8988T (cell line): ENCODE data around the gene VSIG10L.

Experiments
- DNase-seq: peaks from one replicate; pipeline ENCODE4 v3.0.0; 2011

The VSIG10L gene

DNA sequence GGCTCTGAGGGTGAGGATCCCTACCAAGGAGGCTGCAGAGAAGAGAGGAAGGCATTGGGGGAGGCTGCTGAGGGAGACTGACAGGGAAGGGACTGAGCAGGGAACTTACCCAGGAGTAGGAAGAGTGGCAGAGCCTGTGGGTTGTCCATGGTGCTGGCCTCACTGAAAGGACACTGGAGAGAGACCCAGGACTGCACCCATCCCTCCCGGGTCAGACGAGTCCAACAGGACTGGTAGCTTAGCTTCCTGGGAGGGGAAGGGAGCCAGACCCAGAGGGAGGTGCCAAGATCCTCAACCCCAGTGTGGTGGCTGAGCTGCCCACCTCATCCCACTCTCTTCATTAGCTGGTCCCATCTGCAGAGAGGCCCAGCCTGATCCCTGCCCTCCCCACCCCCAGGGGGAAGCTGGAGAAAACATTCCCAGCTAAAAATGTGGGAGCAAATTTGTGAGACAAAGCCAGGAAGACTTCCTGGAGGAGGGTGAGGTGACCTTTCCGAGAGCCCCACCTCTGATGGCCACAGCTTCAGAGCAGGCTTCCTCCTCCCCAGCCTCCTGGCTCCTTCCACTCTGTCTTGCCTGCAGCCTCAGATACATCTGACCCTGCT lies at the start of gene VSIG10L:
Gene VSIG10L (minus strand): TSS at position 164 of the 605 bp plus-strand sequence. CDS start 15 bp downstream, at position 149.
- DNase-seq, result no peak

DNA sequence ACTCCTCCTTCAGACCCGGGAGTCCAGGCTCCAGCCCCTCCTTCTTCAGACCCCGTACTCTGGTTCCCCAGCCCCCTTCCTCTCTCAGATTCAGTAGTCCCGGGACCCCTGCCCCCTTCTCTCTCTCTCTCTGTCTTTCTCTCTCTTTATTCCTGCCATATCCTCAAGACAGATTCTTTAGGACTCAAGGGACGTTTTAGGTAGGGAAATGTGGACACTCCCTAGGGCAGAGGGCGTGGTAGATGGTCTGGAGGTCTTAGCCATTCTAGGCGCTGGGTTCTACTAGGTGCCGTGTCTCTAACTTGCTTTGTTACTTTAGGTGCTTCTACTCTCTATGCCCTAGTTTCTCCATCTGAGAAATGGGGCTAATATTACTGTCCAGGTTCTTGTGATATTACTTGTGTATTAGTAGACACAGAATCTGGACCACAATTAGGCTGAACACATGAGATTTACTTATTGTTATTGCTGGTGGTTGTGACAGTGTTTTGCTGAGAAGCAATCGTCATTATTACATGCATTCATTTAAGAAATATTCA lies 49.2 kb upstream of the VSIG10L start:
- DNase-seq, result no peak

DNA sequence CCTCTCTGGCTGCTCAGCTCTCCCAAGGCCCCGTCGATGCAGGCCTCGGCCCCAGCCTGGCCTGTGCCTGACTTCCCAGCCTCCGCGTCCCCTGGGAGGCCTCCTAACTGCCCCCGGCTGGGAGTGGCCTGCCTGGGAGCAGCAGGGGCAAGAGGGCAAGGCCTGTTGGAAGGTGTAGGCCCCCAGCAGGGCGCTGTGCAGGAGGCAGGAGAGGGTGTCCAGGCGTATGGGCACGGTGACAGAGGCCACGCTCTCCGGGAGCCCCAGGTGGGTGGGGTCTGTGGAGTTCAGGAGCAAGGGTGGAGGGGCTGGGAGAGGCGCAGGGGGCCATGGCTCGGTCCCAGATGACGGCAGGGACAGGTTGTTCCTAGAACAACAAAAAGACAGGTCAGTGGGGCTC lies 47.2 kb upstream of the VSIG10L start:
- DNase-seq, result no peak

DNA sequence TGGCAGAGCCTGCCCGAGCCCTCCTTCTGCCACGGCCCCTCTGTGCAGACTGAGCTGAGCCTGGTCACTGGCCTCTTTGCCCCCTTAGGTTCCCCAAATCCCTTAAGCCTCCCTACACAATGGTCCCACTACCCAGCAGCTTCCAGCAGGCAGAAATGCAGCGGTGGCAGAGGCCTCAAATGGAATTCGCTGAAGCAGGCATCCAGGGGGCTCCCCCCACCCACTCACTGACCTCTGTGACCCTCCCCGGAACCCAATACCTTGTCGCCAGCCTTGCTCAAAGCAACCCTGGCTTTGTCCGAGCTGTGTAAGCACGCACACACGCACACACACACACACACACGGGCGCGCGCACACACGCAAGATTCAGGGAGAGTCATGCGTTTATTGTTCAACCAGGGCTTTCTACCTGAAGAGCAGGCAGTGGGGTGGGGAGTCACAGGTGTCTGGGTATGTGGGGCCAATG lies 46.0 kb upstream of the VSIG10L start, which contains the start of gene LIM2:
Gene LIM2 (minus strand): TSS at position 51 of the 466 bp plus-strand sequence. CDS start 531 bp downstream, outside the sequence.
- no peak for DNase-seq

DNA sequence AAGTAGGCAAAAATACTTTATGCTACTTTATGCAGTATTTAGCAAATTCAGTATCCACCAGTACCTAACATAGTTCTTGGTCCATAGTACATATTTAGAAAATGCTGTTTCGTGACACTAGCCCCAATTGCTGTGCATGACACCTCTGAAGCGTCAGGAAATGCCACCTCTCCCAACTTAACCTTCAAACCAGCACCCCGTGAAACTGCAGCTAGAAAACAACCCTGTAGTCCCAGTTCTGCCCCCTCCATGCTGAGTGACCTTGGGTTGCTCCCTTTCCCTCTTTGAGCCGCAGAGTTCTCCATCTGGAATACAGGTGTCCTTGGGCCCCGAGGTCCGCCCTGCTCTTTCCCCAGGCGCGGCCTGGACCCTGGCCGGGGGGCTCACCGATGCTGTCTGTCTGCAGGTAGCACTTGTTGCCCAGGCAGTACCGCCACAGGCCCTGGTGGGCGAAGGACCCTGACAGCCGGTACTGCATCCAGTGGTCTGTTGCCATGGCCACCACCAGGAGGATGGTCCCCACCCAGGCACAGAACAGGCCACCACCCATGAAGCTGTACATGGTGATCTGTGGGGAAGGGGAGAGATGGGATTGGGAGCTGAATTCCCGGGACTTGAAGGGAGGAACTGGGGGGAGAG lies 45.1 kb upstream of the VSIG10L start:
- DNase-seq, result no peak

DNA sequence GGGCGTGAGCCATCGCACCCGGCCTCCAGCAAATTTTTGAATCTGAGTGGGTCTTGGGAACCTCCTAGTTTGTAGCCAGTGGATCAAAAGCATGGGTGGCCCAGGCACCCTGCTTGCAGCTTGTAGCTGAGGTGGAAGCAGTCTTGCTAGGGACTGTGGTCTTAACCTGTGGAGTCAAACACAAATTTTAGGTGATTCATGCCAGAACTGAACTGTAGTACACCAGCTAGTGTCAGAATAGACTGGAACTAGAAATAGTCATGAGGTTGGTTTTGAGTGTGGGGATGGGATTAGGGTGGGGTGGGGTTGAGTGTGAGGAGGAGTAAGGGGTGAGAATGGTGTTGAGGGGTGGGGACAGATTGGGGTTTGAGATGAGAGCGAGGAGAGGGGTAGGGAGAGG lies 40.1 kb upstream of the VSIG10L start:
- no peak for DNase-seq

DNA sequence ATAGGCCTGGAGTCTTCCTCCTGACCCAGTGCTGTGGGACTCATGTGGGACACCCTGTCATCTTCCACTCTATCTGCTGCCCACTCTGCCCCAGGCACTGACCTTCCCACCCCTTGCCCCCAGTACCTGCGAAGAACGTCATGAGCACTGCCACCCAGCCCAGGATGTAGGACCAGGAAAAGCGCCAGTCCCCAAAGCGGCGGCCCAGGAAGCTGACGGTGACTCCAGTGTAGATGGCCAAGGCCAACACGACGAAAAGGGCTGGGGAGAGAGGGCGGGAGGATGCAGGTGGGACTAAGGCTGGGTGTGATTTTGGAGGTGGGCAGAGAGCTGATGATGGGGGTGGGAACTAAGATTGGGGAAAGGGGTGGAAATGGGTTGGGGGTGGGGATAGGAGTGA lies 38.4 kb upstream of the VSIG10L start:
- no peak for DNase-seq

DNA sequence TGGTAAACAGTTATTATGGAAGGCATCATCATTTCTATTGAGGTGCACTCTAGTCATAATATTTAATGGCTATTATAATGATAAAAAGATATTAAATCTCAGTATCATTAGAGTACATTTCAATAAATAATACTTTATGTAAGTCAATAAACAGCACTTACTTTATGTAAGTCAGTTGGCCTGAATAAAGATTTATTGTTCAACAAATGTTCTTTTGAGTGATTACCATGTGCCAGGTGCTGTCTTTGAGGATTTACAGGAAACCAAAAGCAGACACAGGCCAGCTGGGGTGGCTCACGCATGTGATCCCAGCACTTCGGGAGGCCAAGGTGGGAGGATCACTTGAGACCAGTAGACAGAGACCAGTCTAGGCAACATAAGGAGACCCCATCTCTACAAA lies 35.5 kb upstream of the VSIG10L start:
- DNase-seq, result no peak

DNA sequence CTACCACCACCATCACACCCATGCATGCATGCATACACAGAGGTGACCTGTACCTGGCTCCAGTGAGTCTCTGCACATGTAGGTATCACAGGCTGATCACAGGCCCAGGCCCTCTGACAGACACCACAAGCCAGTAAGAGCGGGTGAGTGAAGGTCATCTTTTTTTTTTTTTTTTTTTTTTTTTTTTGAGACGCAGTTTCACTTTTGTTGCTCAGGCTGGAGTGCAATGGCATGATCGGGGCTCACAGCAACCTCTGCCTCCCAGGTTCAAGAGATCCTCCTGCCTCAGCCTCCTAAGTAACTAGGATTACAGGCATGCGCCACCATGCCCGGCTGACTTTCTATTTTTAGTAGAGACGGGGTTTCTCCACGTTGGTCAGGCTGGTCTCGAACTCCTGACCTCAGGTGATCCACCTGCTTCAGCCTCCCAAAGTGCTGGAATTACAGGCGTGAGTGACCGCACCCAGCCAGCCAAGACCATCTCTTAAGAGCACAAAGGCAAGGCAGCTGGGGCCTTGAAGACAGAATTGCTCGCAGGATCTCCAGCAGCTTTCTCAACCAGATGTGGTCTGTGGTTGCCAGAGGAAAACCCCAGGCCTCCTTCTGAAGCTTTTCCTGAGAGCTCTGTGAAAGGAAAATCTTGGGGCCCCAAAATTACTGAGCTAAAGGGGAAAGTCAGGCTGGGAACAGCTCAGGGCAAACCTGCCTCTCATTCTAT lies 33.7 kb upstream of the VSIG10L start:
- DNase-seq, result no peak

DNA sequence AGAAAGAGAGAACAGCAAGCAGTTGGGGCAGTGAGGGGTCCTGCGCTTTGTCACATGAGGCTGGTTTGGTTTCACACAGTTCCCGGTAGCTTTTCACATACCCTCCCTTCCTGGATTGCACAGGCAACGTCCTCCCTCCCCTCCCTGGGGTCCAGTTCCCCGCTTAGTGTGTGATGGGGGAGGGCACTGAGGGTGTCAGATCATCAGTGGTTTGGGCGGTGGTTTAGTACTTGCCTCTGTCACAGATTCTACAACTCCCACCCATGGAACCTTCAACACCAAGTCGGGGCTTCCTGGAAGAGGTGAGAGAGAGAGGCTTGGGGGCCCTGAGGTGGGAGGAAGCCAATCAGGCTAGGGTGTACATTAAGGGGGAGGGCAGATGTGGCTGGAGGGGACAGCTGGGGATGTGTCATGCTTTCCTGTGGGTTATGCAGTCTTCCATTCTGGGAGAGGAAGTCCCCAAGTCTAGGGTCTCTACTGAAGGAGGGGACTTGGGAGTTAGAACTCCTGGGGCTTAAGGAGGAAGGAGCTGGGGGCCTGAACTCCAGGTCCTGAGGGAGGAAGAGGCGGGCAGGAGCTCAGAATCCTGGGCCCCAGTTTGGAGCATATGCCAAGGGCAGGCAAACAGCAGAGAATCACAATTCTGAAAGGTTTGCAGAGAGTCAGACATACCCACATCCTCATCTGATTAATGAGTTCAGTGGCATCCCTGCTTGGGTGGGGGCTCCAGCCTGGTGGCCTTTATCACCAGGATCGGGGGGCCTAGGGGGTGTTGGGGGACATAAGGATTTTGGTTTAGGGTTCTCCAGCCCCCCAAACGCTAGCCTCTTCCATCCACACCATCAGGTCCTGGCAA lies 30.9 kb upstream of the VSIG10L start, which contains the start of gene NKG7:
Gene NKG7 (minus strand): TSS at position 6 of the 856 bp plus-strand sequence. CDS start 119 bp downstream, outside the sequence.
- no peak for DNase-seq

DNA sequence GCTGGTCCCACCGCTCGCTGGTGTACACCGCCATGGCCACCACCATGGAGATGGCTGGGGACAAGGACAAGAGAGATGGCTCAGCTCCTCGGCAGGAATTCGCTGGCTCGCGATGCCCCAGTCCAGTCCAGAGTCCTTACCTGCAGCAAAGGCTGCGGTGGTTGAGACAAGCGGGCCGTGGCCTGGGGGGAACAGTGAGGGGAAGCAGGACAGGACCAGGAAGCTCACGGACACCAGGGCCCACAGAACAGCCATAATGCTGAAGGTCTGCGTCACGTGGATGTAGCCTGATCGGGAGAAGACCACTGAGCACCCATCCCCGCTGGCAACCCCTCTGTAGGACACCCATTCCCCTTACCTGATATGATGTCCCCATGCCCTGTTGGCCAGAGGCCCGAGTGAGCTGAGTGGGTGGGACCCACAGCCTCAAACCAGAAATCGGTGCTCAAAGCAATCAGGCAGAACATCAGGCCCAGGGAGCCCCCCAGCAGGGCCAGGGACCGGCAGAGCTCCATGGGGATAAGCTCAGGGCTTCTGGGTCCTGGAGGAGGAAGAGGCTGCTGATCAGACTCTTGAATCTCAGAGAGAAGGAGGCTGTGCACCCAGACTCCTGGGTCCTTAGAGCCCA lies 30.2 kb upstream of the VSIG10L start:
- no peak for DNase-seq

DNA sequence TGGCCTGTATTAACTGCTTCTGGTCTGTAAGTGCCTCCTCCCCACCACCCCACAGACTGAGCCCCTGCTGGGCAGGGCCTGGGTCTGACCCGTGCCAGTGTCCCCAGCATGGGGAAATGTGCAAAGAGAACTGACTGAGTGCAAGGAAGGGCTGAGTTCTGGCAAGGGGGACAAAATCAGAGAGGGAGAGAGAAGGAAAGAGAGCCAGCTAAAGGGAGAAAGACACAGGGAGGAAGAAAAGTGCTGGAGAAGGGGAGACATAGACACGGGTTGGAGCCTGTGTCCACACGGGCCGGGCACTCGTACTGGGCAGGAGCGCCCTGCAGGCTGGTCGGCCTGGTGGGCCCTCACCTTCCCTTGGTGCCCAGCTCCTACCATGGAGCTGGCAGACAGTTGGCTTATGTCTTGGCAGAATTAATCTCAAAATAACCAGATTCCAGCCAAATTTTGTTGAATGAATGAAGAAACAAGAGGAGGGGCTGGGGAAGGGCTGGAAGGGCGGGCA lies 29.3 kb upstream of the VSIG10L start:
- no peak for DNase-seq

DNA sequence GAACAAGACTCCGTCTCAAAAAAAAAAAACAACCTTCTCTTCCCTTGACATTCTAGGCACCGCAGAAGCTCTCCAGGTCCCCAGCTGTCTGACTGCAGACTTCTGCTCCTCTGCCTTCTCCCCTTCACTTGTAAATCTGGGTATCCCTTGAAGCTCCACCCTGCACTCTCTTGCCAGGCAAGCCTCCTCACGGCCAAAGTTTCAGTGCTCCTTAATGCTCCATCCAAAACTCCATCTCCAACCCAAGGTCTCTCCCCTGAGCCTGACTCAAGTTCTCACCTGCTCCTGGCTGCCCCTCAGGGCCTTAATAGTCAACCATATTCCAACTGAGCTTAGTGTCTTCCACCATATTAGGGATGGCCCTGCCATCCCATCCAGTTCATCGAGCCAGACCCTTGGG lies 28.3 kb upstream of the VSIG10L start:
- DNase-seq, result no peak

DNA sequence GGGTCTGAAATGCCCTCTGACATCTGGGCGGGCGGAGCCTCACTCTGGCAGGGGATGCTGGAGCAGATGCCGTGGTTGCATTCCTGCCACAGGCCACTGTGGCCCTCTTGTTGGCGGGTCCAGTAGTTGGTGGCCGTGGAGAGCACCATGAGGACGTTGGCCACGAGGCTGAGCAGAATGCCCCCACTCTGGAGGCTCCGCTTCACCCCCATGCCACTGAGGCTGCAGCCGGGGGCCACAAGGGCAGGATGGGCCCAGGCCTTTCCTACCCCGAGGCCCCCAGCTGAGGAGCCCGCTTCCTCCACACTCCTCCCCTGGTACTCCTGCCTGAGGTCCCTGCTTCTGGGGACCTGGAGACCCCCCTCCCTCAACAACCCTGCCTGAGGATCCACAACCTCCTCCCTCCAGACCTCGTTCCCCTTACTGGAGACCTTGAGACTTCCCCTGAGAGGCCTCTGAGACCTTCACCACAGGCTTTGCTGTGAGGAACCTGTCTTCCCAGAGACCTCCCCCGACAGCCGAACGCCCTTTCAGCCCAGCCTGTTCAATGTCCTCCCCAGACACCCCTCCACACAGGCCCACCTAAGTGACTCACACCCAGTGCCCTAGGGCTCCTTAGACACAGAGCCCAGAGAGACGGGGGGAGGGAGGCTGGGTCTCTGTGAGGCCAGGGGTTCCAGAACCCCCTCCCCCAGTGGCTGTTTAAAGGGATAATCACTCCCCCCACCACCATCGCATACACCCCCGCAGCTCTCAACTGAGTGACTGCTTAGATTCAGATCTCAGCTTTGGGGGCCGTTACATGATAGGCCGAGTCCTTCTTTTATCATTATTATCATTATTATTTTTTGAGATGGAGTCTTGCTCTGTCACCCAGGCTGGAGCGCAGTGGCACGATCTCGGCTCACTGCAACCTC lies 26.7 kb upstream of the VSIG10L start, which contains the start of gene CLDND2:
Gene CLDND2 (minus strand): TSS at position 638 of the 917 bp plus-strand sequence. CDS start 426 bp downstream, at position 212.
- DNase-seq, result no peak

DNA sequence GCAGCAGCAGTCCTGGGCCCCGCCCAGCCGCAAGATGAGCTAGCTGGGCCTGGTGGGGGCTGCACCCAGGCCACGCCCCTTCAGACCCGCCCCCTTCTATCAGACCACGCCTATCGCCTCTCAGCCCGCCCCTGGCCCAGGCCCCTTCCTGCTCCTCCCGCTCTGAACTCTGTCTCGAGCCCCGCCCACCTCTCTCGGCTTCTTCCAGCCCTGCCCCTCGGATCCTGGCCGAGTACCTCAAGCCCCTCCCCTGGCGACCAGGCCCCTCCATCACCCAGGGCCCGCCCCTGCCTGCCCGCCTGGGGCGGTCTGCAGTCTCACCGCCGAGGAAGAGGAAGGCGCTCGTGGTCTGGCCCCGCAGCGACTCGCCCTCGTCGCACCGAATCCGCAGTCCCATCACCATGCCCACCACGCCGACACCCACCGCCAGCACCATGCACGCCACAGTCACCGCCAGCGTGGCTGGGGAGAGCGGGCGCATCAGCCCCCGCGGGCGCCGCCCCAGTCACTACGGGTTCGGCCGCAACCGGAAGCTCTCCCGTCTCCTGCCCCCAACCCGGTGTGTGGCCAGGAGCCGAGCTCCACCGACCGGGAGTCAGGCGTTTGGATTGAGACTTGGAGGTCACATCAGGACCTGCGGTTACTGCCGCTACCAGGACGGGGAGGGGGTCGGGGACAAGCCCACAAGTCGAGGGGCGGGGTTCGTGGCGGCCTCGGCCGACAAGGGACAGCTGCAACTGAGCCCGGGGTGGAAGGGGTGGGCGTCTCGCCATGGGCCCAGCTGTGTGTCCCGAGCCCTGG lies 25.8 kb upstream of the VSIG10L start:
- DNase-seq, result peak; percentile 79

DNA sequence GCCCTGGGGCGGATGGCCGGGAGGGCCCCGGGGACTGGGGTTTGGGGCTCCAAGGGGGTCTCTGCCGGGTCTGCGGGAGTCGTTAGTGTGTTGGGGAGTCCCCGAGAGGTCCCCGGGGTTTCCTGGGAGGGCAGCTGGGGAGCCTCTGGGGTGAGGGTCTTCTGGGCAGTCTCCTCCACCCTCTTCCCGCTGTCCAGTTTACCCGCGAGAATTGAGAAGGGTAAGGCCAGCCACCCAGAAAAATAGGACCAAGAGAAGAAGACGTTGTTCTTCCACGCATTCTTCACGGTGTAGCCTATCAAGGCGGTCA lies 25.3 kb upstream of the VSIG10L start:
- no peak for DNase-seq

DNA sequence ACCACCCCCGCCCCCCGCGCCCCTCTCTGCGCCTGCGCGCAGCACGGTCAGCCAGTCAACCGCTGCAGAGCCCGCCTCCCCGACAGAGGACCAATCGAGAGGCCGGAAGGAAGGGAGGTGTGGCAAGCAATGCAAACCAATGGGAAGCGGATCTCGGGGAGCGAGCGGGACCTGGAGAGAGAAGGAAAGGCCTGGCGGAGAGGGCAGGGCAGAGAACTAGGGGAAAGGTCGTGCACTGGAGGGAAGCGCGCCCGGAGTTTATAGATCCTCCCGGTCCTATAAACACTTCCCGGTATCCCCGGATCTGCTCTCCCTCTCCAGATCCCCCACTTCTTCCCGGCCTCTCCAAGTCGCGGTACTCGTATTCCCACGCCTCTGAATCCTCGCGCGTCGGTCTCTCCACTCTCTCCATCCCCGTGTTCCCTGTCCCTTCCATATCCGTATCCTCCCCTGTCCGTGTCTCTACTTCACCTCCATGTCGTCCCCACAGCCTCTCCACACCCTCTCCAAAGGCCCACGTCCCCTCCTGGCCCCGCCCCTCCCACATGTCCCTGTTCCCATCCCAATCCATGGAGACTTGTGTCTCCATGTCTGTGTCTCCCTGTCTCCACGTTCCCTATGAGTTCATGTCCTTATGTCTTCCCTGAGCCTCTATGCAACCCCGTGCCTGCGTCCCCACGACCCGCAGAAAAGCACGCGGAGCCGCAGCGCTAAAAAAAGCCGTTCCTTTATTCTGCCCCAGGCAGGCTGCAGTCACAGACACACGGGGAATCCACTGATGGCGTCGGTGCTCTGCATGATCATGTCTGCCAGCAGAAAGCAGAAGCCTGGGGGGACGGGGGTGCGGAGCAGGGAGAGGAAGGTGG lies 24.7 kb upstream of the VSIG10L start:
- peak; percentile 73 for DNase-seq

DNA sequence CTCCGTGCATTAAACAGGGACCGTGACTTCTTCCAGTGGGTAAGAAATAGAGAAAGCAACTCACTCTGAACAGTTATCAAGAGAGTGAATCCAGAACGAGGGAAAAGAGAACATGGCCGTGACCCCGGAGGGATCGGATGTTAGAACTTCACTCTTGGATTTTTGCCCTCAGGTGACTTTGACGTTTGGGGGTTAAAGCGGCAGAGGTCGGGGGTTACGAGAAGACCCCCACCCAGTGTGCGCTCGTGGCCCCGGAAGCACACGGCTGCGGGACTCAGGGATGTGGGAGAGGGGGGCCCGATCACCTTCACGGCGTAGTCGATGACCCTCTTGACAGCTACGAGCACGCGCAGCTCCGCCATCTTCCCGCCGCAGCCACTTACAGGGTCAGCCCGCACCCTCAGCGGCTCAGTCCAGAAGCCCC lies 24.0 kb upstream of the VSIG10L start, which contains the start of gene ETFB:
Gene ETFB (minus strand): TSS at position 424 of the 424 bp plus-strand sequence. CDS start 62 bp downstream, at position 362.
- DNase-seq, result no peak
